ENCODE measurements around the gene CDK5RAP2.

CDK5RAP2 gene

DNA sequence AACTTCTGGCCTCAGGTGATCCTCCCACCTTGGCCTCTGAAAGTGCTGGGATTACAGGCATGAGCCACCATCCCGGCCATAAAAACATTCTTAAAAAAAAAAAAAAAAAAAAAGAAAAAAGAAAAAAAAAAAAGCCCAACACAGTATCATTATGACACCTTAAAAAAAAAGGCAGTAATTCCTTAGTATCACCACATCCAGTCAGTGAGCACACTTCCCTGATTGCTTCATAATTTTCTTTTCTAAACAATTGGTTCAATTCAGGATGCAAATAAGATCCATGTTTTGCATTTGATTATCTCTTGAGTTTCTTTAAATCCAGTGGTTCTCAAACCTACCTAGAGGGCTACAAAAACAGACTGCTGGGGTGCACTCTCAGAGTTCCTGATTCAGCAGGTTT is 182.5 kb downstream of the CDK5RAP2 start:
- no peak for DNase-seq (ENCODE audit: low read depth)
- TF ChIP-seq, protein P1, sequence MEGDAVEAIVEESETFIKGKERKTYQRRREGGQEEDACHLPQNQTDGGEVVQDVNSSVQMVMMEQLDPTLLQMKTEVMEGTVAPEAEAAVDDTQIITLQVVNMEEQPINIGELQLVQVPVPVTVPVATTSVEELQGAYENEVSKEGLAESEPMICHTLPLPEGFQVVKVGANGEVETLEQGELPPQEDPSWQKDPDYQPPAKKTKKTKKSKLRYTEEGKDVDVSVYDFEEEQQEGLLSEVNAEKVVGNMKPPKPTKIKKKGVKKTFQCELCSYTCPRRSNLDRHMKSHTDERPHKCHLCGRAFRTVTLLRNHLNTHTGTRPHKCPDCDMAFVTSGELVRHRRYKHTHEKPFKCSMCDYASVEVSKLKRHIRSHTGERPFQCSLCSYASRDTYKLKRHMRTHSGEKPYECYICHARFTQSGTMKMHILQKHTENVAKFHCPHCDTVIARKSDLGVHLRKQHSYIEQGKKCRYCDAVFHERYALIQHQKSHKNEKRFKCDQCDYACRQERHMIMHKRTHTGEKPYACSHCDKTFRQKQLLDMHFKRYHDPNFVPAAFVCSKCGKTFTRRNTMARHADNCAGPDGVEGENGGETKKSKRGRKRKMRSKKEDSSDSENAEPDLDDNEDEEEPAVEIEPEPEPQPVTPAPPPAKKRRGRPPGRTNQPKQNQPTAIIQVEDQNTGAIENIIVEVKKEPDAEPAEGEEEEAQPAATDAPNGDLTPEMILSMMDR (IDR thresholded peaks at IDR 0.05; ENCODE audit: insufficient read depth, low read depth, low read length, missing control alignments): no peak
- H3K4me3 ChIP-seq (ENCODE audit: low read depth, low read length): no peak overlapping the region

DNA sequence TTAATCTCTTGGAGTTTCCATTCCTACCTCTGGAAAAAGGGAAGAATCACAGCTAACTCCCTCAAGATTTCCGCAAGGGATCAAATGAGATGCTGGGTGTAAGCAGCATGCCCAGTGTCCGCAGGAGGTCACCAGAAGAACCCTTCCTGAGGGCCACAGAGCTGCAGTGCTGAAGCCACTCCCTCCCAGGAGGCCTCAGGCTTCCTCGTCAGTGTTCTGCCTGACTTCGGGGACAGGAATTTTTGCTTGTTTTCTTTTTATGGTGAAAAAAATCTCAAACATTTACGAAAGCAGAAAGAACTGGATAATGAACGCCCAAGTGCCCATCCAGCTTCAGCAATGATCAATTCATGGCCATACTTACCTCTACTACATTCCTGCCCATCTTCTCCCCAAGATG is 183.0 kb downstream of the CDK5RAP2 start:
- TF ChIP-seq, protein P1 (IDR thresholded peaks at IDR 0.05; ENCODE audit: insufficient read depth, low read depth, low read length, missing control alignments): no peak
- DNase-seq (ENCODE audit: low read depth): no peak
- no peak overlapping the region for H3K4me3 ChIP-seq (ENCODE audit: low read depth, low read length)

DNA sequence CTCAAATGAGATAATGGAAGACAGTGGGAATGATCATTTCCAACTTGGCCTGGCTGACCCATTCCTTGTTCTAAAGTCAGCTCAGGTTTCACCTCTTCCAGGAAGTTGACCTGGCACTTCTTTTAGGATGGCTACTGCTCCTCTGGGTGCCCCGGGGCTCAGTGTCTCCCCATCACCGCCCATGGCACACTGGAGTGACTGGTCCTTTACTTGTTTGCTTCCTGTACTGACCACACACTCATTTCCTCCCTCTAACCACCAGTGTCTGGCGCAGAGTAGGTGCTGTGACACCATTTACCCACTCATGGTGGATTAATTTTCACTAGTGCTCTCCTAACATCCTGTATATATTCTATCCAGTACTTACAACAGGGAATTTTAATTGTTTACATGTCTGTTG is 183.5 kb downstream of the CDK5RAP2 start:
- DNase-seq (ENCODE audit: low read depth): no peak
- TF ChIP-seq, protein P1 (IDR thresholded peaks at IDR 0.05; ENCODE audit: insufficient read depth, low read depth, low read length, missing control alignments): no peak
- H3K4me3 ChIP-seq (ENCODE audit: low read depth, low read length): no peak overlapping the region

DNA sequence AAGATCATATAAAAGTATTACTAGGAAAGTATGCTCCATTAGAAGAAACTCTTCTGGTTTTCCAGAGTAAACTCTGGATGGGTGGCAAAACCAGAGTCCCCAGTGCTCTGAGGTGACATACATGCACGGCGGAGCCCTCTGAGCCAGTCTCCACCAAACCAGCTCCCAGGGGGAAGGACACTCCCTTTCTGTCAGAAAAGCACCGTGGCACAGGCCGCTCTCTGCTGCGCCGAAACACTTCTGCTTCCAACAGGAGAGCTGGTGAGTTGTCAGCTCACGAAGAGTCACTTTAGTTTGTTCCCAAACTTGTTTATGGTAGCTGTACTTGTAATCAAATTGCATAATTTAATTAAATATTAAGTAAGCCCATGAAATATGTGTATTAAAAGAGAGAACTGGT is 184.6 kb downstream of the CDK5RAP2 start:
- no peak for DNase-seq (ENCODE audit: low read depth)
- TF ChIP-seq, protein P1 (IDR thresholded peaks at IDR 0.05; ENCODE audit: insufficient read depth, low read depth, low read length, missing control alignments): no peak
- no peak overlapping the region for H3K4me3 ChIP-seq (ENCODE audit: low read depth, low read length)

DNA sequence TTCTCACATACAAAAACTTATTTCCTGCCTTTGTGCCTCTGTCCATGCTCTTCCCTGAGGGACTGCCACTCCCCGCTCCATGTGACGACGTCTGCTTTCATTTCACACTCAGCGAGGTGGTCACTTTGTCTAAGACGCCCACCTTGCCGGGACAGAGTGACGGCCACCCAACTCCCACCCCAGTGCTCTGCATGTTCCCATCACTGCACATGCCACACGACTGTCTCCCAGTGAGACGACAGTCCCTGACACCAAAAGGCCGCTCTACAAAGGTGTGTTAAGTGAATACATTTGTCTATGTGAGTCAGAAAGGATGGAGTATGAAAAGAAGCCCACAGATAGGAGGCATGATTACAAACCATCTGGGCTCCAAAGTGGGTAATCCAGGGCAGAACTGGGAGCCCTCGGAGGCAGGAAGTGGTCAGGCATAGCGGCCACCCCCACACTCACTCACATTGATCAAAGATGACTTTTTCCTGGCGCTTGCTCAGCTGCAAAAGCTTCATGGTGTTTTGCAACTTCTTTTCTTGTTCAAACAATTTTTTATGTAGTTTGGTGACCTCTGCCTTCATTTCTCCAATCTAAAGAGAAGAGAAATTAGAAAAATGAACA is 185.8 kb downstream of the CDK5RAP2 start:
- TF ChIP-seq, protein P1 (IDR thresholded peaks at IDR 0.05; ENCODE audit: insufficient read depth, low read depth, low read length, missing control alignments): no peak
- no peak for DNase-seq (ENCODE audit: low read depth)

DNA sequence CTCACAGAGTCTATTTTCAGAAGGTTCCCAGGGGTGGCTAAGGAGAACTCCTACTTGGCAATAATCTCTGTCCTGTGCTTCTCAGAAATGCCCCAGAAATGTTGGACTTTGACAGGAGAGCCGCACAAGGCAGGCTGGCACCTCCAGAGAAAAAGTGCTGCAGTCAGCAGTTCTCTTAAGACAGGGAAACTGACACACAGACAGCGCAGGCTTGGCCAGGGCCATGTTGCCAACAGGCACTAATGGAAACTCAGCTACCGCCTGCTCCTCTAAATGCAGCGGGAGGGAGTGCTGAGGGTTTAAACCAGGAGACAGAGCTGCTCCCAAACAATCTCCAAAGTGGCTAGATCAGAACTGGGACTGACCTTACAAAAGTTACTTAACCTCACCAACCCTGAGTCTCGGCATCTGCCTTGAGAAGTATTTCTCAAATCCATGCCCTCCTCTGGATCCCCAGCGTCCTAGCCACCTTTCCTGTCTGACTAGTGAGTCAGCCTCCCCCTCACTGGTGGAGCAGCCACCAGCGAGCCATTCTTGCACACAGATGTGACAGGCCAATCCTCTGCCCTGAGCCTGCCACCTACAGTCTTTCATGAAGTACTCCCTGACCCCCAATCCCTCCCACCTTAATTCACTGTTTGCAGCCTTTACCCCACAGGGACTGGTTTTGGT is 186.4 kb downstream of the CDK5RAP2 start:
- TF ChIP-seq, protein P1 (IDR thresholded peaks at IDR 0.05; ENCODE audit: insufficient read depth, low read depth, low read length, missing control alignments): no peak
- DNase-seq (ENCODE audit: low read depth): no peak
- no peak overlapping the region for H3K4me3 ChIP-seq (ENCODE audit: low read depth, low read length)

More for the DNA sequence above, 185.8 kb downstream of the CDK5RAP2 start:
- H3K4me3 ChIP-seq (ENCODE audit: low read depth, low read length): no peak overlapping the region

DNA sequence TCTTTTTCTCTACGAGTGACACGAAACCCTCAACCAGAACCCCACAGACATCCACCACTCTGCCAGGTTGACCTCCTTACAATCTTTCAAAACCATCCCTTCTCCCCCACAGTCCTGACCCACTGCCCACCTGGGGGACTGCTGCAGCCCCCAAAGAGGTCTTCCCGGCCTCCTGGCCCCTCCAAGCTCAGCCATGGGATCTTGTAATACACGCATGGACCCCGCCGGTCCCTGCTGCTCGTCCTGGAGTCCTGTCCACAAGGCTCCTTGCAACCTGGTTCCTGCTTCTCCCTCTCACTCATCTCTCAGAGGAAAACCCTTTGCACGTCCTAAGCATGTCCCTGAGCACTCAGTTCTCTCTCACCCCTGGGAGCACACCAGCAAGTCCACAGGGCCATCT is 187.3 kb downstream of the CDK5RAP2 start:
- TF ChIP-seq, protein P1 (IDR thresholded peaks at IDR 0.05; ENCODE audit: insufficient read depth, low read depth, low read length, missing control alignments): no peak
- no peak for DNase-seq (ENCODE audit: low read depth)
- no peak overlapping the region for H3K4me3 ChIP-seq (ENCODE audit: low read depth, low read length)
